A673 (cell line): ENCODE measurements around the gene PADI1. TPM values are rescaled to one million over a fixed set of nuclear protein-coding genes. Genes with fewer than 3 reads are reported as not detected.

Experiments used
- BruUV-seq: library from RNA; stranded (reverse); fragments of 400-500 nt; replicated peaks from 2 replicates; lab custom pipeline; 2021; lab: Mats Ljungman, UMichigan
- CTCF ChIA-PET: fragments of 300-600 bp; sonication (Branson Sonifier 250); formaldehyde crosslinking; loops from one replicate; lab custom pipeline; 2022; ENCODE audit warnings: antibody characterized with exemption; lab: Charles Lee
- POLR2A ChIA-PET: fragments of 300-600 bp; sonication (Branson Sonifier 250); formaldehyde crosslinking; loops from one replicate; lab custom pipeline; 2022; ENCODE audit warnings: antibody characterized with exemption; ENCODE audit not compliant: low non-redundant PET; lab: Charles Lee
- DNase-seq: peaks from one replicate; pipeline ENCODE4 v3.0.0-alpha.2; 2015; ENCODE audit warnings: low spot score
- H3K27ac ChIP-seq: fragments of 200-600 bp; sonication (generic); 2 replicates; pipeline ENCODE4 v1.5.1; 2016; ENCODE audit warnings: mixed run types, low read depth, mild to moderate bottlenecking, mixed read lengths, antibody characterized with exemption, low read length; ENCODE audit not compliant: poor library complexity, severe bottlenecking
- H3K27me3 ChIP-seq: fragments of 200-600 bp; sonication (generic); replicated peaks from 2 replicates; pipeline ENCODE4 v1.6.1; 2017; ENCODE audit warnings: mixed run types, low read depth, mild to moderate bottlenecking, mixed read lengths, antibody characterized with exemption, low read length; ENCODE audit not compliant: insufficient read depth, poor library complexity
- H3K36me3 ChIP-seq: fragments of 200-600 bp; sonication (generic); 2 replicates; pipeline ENCODE4 v1.6.1; 2016; ENCODE audit warnings: mixed run types, mild to moderate bottlenecking, mixed read lengths, antibody characterized with exemption, low read length; ENCODE audit not compliant: insufficient read depth, poor library complexity, severe bottlenecking
- H3K4me1 ChIP-seq: fragments of 200-600 bp; sonication (generic); 2 replicates; pipeline ENCODE4 v1.6.1; 2017; ENCODE audit warnings: mixed run types, mild to moderate bottlenecking, mixed read lengths, antibody characterized with exemption, low read length; ENCODE audit not compliant: insufficient read depth, poor library complexity, severe bottlenecking
- H3K4me3 ChIP-seq: fragments of 200-600 bp; sonication (generic); 2 replicates; pipeline ENCODE4 v1.5.1; 2016; ENCODE audit warnings: low read depth, mixed run types, mild to moderate bottlenecking, mixed read lengths, low read length; ENCODE audit not compliant: poor library complexity, severe bottlenecking
- H3K9me3 ChIP-seq: fragments of 200-600 bp; sonication (generic); 2 replicates; pipeline ENCODE4 v1.6.1; 2016; ENCODE audit warnings: mixed run types, low read depth, mild to moderate bottlenecking, mixed read lengths, antibody characterized with exemption, low read length; ENCODE audit not compliant: poor library complexity, severe bottlenecking
- EZH2 ChIP-seq: fragments of 200-600 bp; sonication (generic); IDR thresholded peaks from 2 replicates; pipeline ENCODE4 v1.6.1; 2017; ENCODE audit warnings: borderline replicate concordance, low read depth, mild to moderate bottlenecking, mixed read lengths, antibody characterized with exemption, low read length; ENCODE audit not compliant: poor library complexity, severe bottlenecking
- intact Hi-C: fragments of 100-400 bp; cut with micrococcal nuclease; formaldehyde crosslinking; loops from one replicate; pipeline ENCODE4 v1.10.0; 2022; ENCODE audit not compliant: unreplicated experiment
- total RNA-seq: library from RNA; stranded (reverse); gene quantifications from 2 replicates; pipeline ENCODE4 v1.2.3, GENCODE V29; 2021
- TF ChIP-seq, protein P1 (sequence below): fragments of 300-800, 200-600 bp; sonication (generic); conservative IDR thresholded peaks from 2 replicates; pipeline ENCODE4 v1.5.1; 2017; ENCODE audit warnings: low read depth, mild to moderate bottlenecking, antibody characterized with exemption, low read length, moderate library complexity, mixed read lengths

Gene PADI1
- total RNA-seq, 1 experiment from 2014 or later: 0.56 TPM

GRCh38 chr1:17161926-17162800, 42.8 kb upstream of the PADI1 start:
- Histone ChIP-seq H3K9me3 (no peaks in the 10 kb centered on the region), H3K4me3 (no peak overlapping the region), H3K36me3 (no peaks in the 10 kb centered on the region), H3K27me3 (no peaks in the 10 kb centered on the region), H3K4me1 (no peaks in the 10 kb centered on the region), H3K27ac (no peak overlapping the region)
- TF ChIP-seq, protein P1, sequence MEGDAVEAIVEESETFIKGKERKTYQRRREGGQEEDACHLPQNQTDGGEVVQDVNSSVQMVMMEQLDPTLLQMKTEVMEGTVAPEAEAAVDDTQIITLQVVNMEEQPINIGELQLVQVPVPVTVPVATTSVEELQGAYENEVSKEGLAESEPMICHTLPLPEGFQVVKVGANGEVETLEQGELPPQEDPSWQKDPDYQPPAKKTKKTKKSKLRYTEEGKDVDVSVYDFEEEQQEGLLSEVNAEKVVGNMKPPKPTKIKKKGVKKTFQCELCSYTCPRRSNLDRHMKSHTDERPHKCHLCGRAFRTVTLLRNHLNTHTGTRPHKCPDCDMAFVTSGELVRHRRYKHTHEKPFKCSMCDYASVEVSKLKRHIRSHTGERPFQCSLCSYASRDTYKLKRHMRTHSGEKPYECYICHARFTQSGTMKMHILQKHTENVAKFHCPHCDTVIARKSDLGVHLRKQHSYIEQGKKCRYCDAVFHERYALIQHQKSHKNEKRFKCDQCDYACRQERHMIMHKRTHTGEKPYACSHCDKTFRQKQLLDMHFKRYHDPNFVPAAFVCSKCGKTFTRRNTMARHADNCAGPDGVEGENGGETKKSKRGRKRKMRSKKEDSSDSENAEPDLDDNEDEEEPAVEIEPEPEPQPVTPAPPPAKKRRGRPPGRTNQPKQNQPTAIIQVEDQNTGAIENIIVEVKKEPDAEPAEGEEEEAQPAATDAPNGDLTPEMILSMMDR: no peak
- no peak for TF ChIP-seq EZH2
- POLR2A ChIA-PET: no interaction called here
- CTCF ChIA-PET: no interaction called here
- no peak for DNase-seq
- BruUV-seq: no TSS peak
- intact Hi-C loops: no loop called here

DNA sequence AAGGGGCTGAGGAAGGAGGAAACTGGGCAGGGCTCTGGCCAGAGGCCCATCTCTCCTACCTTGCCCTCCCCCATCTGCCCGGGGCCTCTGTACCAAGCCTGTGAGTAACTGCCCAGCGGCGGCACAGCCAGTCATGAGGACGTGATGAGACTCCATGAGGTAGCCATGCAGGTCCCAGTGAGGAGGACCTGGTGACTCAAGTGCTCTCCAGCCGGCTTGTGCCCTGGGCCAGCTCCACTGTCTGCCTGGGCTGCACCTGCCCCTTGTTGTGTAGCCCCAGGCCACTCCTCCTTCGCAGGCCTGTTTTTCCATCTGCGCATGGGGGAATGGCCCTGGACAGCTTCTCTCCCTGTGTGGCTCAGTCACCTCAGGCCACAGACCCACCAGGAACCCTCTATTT, 42.0 kb upstream of the PADI1 start:
- POLR2A ChIA-PET: no interaction called here
- no peak for DNase-seq
- BruUV-seq: no TSS peak
- Histone ChIP-seq H3K4me1 (no peaks in the 10 kb centered on the region), H3K4me3 (no peak overlapping the region), H3K27ac (no peak overlapping the region), H3K9me3 (no peaks in the 10 kb centered on the region), H3K36me3 (no peaks in the 10 kb centered on the region), H3K27me3 (no peaks in the 10 kb centered on the region)
- intact Hi-C loops: no loop called here
- TF ChIP-seq, protein P1: no peak
- TF ChIP-seq EZH2: no peak
- CTCF ChIA-PET: no interaction called here

DNA sequence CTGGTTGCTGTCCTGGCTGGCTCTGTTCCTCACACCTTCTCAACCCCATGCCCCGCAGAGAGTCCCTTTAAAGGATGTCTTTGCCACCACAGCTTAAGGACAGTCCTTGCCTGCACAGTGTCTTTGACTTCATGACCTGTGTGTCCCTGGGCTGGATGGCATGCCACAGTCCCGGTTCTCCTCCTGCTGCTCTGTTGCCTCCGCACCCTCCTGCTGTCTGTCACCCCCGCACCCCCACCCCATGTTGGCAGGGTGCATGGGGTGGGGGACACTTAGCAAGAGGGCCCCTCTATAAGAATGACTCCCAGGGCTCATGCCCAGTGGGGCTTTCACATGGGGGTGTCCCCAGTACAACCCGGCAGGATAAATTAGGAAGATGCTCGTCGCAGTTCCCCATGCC, 41.6 kb upstream of the PADI1 start:
- CTCF ChIA-PET: no interaction called here
- BruUV-seq: no TSS peak
- no peak for TF ChIP-seq EZH2
- TF ChIP-seq, protein P1: no peak
- no peaks in the 10 kb centered on the region for H3K27me3 ChIP-seq
- no peak overlapping the region for H3K4me3 ChIP-seq
- no peaks in the 10 kb centered on the region for H3K36me3 ChIP-seq
- POLR2A ChIA-PET: no interaction called here
- no peaks in the 10 kb centered on the region for H3K4me1 ChIP-seq
- no peaks in the 10 kb centered on the region for H3K9me3 ChIP-seq
- no peak for DNase-seq
- intact Hi-C loops: no loop called here
- no peak overlapping the region for H3K27ac ChIP-seq
